Measurements from ENCODE around the gene HECW1.

DNA sequence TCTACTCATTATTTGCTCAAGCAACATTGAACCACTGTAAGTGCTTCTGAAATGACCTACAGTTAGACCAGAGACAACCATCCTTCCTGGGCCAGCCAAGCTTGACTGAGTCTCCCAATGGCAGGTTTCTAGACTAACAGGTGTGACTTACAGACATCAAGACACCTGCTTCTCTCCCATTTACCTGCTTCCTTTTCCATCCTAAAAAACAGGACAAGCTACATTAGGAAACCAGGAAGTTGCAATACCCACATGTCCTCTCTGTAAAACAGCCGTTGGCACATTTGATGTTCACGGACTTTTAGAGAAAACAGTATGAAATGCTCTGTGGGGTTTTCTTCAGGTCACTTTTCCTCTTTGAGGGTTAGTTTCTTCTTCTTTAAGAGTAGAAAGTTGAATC lies 4.0 kb downstream of the HECW1 start:
- TF ChIP-seq, protein P1, sequence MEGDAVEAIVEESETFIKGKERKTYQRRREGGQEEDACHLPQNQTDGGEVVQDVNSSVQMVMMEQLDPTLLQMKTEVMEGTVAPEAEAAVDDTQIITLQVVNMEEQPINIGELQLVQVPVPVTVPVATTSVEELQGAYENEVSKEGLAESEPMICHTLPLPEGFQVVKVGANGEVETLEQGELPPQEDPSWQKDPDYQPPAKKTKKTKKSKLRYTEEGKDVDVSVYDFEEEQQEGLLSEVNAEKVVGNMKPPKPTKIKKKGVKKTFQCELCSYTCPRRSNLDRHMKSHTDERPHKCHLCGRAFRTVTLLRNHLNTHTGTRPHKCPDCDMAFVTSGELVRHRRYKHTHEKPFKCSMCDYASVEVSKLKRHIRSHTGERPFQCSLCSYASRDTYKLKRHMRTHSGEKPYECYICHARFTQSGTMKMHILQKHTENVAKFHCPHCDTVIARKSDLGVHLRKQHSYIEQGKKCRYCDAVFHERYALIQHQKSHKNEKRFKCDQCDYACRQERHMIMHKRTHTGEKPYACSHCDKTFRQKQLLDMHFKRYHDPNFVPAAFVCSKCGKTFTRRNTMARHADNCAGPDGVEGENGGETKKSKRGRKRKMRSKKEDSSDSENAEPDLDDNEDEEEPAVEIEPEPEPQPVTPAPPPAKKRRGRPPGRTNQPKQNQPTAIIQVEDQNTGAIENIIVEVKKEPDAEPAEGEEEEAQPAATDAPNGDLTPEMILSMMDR (IDR thresholded peaks at IDR 0.05), result no peak
- TF ChIP-seq POLR2A (IDR thresholded peaks at IDR 0.05), result no peak
